ENCODE results near the gene SPDL1.

Gene SPDL1

DNA sequence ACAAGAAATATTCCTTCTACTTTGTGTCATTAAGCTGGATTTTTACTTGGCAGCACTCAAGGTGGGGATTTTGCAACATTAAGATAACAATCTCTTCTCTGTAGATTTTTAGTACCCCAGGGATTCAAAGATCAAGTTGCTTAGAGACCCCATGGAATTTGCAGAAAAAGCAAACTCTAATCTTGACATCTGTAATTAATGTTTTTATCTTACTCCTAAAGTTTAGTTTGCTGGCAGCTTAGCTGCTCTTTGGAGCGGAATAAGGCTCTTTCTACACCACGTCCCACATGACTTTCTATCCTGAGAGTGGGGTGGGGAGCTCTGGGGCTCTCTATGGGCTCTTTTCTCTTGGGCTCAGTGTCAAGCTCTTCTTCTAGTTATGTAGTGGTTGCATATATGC, 21.7 kb upstream of the SPDL1 start:
- Histone ChIP-seq H3K27ac (no peak overlapping the region), H3K9me3 (ENCODE audit: severe bottlenecking) (peaks cover 3% of the 10 kb centered on the region), H3K36me3 (no peaks in the 10 kb centered on the region), H3K27me3 (ENCODE audit: insufficient read depth, low read depth, severe bottlenecking) (peaks cover 50% of the 10 kb centered on the region), H3K4me3 (ENCODE audit: low read depth, low read length) (no peak overlapping the region)
- no peak for DNase-seq
- TF ChIP-seq CTCF (IDR thresholded peaks at IDR 0.05; ENCODE audit: low read depth, low read length) = no peak

DNA sequence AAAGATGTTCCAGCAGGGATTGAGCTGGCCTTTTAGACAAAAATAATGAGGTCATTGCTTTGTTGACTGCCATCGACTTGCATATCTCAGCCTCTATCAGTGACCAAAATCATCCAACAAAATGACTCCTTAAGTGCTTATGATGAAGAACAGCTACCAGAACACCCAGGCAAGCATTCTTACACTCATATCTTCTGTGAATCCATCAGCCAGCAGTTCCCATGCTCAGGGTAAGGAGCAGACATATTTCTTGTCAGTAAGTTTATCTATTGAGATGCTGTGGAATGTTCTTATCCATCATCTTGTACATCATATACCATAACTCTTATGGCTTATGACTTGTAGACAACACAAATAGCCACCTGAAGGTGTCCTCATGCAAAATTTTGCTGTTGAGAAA, 20.2 kb upstream of the SPDL1 start:
- H3K36me3 ChIP-seq = no peaks in the 10 kb centered on the region
- no peak for DNase-seq
- H3K27ac ChIP-seq = no peak overlapping the region
- no peaks in the 10 kb centered on the region for H3K9me3 ChIP-seq (ENCODE audit: severe bottlenecking)
- no peak for TF ChIP-seq CTCF (IDR thresholded peaks at IDR 0.05; ENCODE audit: low read depth, low read length)
- peaks cover 53% of the 10 kb centered on the region for H3K27me3 ChIP-seq (ENCODE audit: insufficient read depth, low read depth, severe bottlenecking)
- no peak overlapping the region for H3K4me3 ChIP-seq (ENCODE audit: low read depth, low read length)

DNA sequence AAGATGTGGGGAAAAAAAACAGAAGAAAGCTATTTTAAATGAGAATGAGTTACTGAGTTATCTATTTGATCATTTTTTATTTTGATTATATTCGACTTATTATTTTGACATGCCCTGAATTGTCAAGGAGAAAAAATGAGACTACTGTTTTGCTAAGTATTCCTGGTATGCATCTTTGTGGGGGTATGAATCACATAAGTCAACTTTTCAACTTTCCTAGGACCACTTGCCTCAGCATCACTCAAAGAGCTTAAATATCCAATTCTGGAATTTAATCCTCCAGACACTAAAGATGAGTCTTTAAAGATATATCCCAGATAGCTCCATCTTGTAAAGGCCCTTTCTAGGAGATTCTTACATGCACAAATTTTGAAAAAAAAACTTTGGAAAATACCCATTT, 17.4 kb upstream of the SPDL1 start:
- no peak for TF ChIP-seq CTCF (IDR thresholded peaks at IDR 0.05; ENCODE audit: low read depth, low read length)

DNA sequence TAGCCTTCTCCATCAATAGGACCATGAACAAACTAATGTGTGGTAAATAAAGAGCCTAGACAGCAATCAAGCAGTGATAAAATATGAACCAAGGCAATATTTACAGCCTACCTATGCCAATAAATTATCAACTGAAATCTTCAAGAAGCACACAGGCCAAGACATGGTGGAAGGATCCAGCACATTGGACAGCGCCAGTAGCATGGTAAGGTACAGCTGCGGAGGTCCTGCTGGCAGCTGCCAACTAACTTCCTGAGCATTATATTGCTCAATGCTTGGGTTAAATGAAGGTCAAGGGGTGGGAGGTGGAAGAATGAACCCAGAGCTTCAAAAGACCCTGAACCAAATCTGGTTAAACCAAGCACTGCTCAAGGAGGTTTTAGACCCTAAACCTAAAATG, 16.5 kb upstream of the SPDL1 start:
- no peak for TF ChIP-seq CTCF (IDR thresholded peaks at IDR 0.05; ENCODE audit: low read depth, low read length)
- H3K36me3 ChIP-seq = no peaks in the 10 kb centered on the region
- no peak overlapping the region for H3K4me3 ChIP-seq (ENCODE audit: low read depth, low read length)
- DNase-seq = no peak
- H3K27ac ChIP-seq = no peak overlapping the region
- no peaks in the 10 kb centered on the region for H3K9me3 ChIP-seq (ENCODE audit: severe bottlenecking)
- H3K27me3 ChIP-seq (ENCODE audit: insufficient read depth, low read depth, severe bottlenecking) = peaks cover 70% of the 10 kb centered on the region

More for the DNA sequence above, 17.4 kb upstream of the SPDL1 start:
- no peak for DNase-seq
- Histone ChIP-seq H3K4me3 (ENCODE audit: low read depth, low read length) (no peak overlapping the region), H3K36me3 (no peaks in the 10 kb centered on the region), H3K27ac (no peak overlapping the region), H3K27me3 (ENCODE audit: insufficient read depth, low read depth, severe bottlenecking) (peaks cover 68% of the 10 kb centered on the region), H3K9me3 (ENCODE audit: severe bottlenecking) (no peaks in the 10 kb centered on the region)

DNA sequence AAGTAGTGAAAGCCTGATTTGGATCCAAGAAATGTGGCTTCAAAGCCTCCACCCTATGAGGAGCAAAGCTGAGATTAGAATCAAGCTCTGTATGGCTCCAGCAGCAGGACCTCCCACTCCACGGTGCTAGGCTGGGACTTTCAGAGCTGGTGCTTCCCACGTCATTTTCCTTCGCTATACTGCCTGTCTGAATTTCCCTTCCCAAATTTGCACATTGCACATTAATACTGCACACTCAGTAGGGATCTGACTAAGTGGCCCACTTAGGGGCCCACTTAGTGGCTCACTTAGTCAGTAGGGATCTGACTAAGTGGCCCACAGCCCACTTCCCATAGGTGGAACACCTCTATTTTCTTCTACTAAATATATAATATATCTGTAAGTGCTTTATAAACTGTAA, 14.1 kb upstream of the SPDL1 start:
- Histone ChIP-seq H3K27me3 (ENCODE audit: insufficient read depth, low read depth, severe bottlenecking) (peaks cover 77% of the 10 kb centered on the region), H3K36me3 (no peaks in the 10 kb centered on the region), H3K4me3 (ENCODE audit: low read depth, low read length) (no peak overlapping the region), H3K9me3 (ENCODE audit: severe bottlenecking) (no peaks in the 10 kb centered on the region), H3K27ac (no peak overlapping the region)
- no peak for TF ChIP-seq CTCF (IDR thresholded peaks at IDR 0.05; ENCODE audit: low read depth, low read length)
- no peak for DNase-seq

DNA sequence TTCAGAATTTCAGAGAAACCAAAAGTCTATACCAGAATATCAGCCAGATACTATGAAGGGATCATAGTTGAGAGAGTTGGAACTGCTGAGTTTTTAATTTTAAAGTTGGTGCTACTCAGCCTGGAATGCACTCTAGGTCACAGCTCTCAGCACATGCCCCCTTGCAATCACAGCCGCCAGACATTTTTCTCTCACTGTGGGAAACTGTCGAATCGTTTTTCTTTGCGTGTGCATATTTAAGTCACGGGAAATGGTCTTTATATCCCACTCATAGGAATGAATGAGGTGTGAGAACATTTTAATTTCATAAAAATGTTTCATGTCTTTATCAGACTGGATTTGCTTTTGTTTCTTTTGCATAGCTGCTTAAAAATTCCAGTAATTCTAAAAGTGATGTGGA, 12.2 kb upstream of the SPDL1 start:
- H3K4me3 ChIP-seq (ENCODE audit: low read depth, low read length) = no peak overlapping the region
- no peak for TF ChIP-seq CTCF (IDR thresholded peaks at IDR 0.05; ENCODE audit: low read depth, low read length)

More for the DNA sequence above, 12.2 kb upstream of the SPDL1 start:
- no peak for DNase-seq
- Histone ChIP-seq H3K27ac (no peak overlapping the region), H3K9me3 (ENCODE audit: severe bottlenecking) (no peaks in the 10 kb centered on the region), H3K27me3 (ENCODE audit: insufficient read depth, low read depth, severe bottlenecking) (peaks cover 81% of the 10 kb centered on the region), H3K36me3 (no peaks in the 10 kb centered on the region)
